Measurements from ENCODE around the gene SDE2. TPM values are rescaled to one million over a fixed set of nuclear protein-coding genes. Genes with fewer than 3 reads are reported as not detected.

SDE2 gene
- total and polyA plus RNA-seq, 2 of the 4 experiments (the other 2 are of a cell fraction): 8.5 to 14.7 TPM

DNA sequence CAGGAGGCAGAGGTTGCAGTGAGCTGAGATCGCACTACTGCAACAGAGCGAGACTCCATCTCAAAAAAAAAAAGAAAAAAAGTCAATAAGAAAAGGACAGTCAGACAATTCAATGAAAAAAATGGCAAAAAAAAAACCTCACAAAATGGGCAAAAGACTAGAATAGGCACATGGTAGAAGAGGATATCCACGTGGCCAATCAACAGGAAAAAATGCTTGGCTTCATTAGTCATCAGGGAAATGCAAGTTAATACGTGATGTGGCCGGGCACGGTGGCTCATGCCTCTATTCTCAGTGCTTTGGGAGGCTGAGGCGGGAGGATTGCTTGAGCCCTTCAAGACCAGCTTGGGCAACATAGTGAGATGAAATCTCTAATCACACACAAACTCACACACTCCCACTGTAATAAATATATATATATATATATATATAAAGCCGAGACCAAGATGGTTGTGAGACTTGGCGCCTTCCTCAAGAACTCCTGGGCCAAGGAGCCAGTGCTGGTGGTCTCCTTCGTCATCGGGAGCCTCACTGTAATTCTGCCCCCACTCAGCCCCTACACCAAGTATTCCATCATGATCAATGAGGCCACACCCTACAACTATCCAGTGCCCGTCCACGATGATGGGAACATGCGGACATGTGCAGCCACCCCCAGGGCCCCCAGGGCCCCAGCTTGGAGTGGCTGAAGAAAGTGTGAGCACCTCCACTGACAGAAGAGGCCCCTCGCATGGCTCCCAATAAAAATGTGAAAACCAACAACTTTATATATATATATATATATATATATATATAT is 35.2 kb downstream of the SDE2 start:
- Histone ChIP-seq H3K9ac (ENCODE audit: low read depth, low read length) (no peak overlapping the region), H3K4me3 (ENCODE audit: insufficient read depth, low read depth, low read length) (no peak overlapping the region), H3K79me1 (ENCODE audit: low read depth in 1 of 2, low read length in 2 of 2) (no peaks in the 10 kb centered on the region), H3K56ac (ENCODE audit: extremely low read depth, insufficient read depth, low read length) (no peak overlapping the region), H2AK5ac (ENCODE audit: low read depth, low read length) (no peak overlapping the region), H2AFZ (replicated peaks; ENCODE audit: low read length, poor library complexity) (no peak overlapping the region), H3K9me3 (ENCODE audit: control insufficient read depth, insufficient read depth, low read length) (no peaks in the 10 kb centered on the region), H3K14ac (replicated peaks; ENCODE audit: low read depth, low read length) (no peak overlapping the region), H2BK15ac (ENCODE audit: low read depth, low read length) (no peak overlapping the region), H4K8ac (ENCODE audit: low read depth in 2 of 2, low read length in 2 of 2) (no peak overlapping the region), H3K4me2 (ENCODE audit: low read depth, low read length) (no peak overlapping the region), H3K18ac (ENCODE audit: low read depth, low read length) (no peak overlapping the region), H2AK9ac (replicated peaks; ENCODE audit: low read depth, low read length, poor library complexity) (no peak overlapping the region), H2BK20ac (ENCODE audit: low read depth, low read length) (no peak overlapping the region), H4K20me1 (ENCODE audit: insufficient read depth, low read length) (no peaks in the 10 kb centered on the region), H4K5ac (ENCODE audit: low read depth, low read length) (no peak overlapping the region), H3K23ac (ENCODE audit: low read depth, low read length) (no peak overlapping the region), H2BK5ac (ENCODE audit: low read depth, low read length, poor library complexity, severe bottlenecking) (no peak overlapping the region), H3K27me3 (ENCODE audit: control insufficient read depth, insufficient read depth, low read length) (peaks cover 2% of the 10 kb centered on the region; the same call in 1 of the 2 replicates), H3K4me1 (ENCODE audit: control insufficient read depth, insufficient read depth, low read length) (no peaks in the 10 kb centered on the region), H2BK120ac (ENCODE audit: low read depth, low read length) (no peak overlapping the region), H4K91ac (ENCODE audit: insufficient read depth, low read depth, low read length) (no peak overlapping the region), H3K4ac (ENCODE audit: low read depth, low read length) (no peak overlapping the region), H3K9me1 (ENCODE audit: insufficient read depth, low read length) (no peaks in the 10 kb centered on the region), H3K36me3 (ENCODE audit: control insufficient read depth, insufficient read depth, low read length) (no peaks in the 10 kb centered on the region), H3K27ac (ENCODE audit: insufficient read depth, low read length) (no peak overlapping the region)
- no TSS peak for BruUV-seq (replicated peaks)
- TF ChIP-seq, protein P1, sequence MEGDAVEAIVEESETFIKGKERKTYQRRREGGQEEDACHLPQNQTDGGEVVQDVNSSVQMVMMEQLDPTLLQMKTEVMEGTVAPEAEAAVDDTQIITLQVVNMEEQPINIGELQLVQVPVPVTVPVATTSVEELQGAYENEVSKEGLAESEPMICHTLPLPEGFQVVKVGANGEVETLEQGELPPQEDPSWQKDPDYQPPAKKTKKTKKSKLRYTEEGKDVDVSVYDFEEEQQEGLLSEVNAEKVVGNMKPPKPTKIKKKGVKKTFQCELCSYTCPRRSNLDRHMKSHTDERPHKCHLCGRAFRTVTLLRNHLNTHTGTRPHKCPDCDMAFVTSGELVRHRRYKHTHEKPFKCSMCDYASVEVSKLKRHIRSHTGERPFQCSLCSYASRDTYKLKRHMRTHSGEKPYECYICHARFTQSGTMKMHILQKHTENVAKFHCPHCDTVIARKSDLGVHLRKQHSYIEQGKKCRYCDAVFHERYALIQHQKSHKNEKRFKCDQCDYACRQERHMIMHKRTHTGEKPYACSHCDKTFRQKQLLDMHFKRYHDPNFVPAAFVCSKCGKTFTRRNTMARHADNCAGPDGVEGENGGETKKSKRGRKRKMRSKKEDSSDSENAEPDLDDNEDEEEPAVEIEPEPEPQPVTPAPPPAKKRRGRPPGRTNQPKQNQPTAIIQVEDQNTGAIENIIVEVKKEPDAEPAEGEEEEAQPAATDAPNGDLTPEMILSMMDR (conservative IDR thresholded peaks at IDR 0.05; ENCODE audit: low read depth, low read length): no peak
- TF ChIP-seq RCOR1 (IDR thresholded peaks at IDR 0.05; ENCODE audit: insufficient replicate concordance, low read length) (no peak), MAZ (IDR thresholded peaks at IDR 0.05; ENCODE audit: borderline replicate concordance, low read depth, low read length) (no peak), FOS (IDR thresholded peaks at IDR 0.05; ENCODE audit: low read depth, low read length) (no peak), MAFK (IDR thresholded peaks at IDR 0.05; ENCODE audit: low read depth, low read length) (no peak), POLR2A (IDR thresholded peaks at IDR 0.05; ENCODE audit: low read depth, low read length) (no peak), CHD1 (IDR thresholded peaks at IDR 0.05; ENCODE audit: low read depth, low read length) (no peak), CEBPB (IDR thresholded peaks at IDR 0.05; ENCODE audit: low read depth, low read length) (no peak), RAD21 (IDR thresholded peaks at IDR 0.05; ENCODE audit: low read length) (no peak)
- TF ChIP-seq, protein P2, sequence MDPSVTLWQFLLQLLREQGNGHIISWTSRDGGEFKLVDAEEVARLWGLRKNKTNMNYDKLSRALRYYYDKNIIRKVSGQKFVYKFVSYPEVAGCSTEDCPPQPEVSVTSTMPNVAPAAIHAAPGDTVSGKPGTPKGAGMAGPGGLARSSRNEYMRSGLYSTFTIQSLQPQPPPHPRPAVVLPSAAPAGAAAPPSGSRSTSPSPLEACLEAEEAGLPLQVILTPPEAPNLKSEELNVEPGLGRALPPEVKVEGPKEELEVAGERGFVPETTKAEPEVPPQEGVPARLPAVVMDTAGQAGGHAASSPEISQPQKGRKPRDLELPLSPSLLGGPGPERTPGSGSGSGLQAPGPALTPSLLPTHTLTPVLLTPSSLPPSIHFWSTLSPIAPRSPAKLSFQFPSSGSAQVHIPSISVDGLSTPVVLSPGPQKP (IDR thresholded peaks at IDR 0.05; ENCODE audit: borderline replicate concordance, low read depth, low read length): no peak
- 100% methylated on average over 2 of the region's 15 CpGs; no CpG with 5 or more reads in 1 of the 2 experiments for WGBS, 2 experiments (ENCODE audit: extremely low coverage in 2 of 2, insufficient read length in 1 of 2)
- DNase-seq (no peak), ATAC-seq (ENCODE audit: low read depth) (no peak)
- POLR2A ChIA-PET (ENCODE audit: unreplicated experiment): no interaction called here
- CTCF ChIA-PET: interaction anchor here (0.9 to 1.3 kb wide), 2 partner anchors 86 to 489 kb away, joined by 3 to 4 read pairs; no protein-coding TSS in a partner anchor
- in situ Hi-C loops (cut with MboI; ENCODE audit: low sequenced_read_pairs): no loop called here
- intact Hi-C loops (cut with micrococcal nuclease): no loop called here
- dilution Hi-C loops (cut with HindIII; ENCODE audit: low sequenced_read_pairs, unreplicated experiment): no loop called here

All from IMR-90 (cell line).